Fibroblast of lung (primary cell): ENCODE results near the gene TKT.

ENCODE experiments used
- EZH2 ChIP-seq: IDR thresholded peaks from 2 replicates; pipeline ENCODE4 v1.5.1; 2012; ENCODE audit warnings: low read length, control low read depth, mild to moderate bottlenecking; ENCODE audit errors: missing control alignments
- TF ChIP-seq, protein P1 (sequence below), 2 donors: IDR thresholded peaks in 1 of 2; conservative IDR thresholded peaks in 1 of 2; 1 replicate in 1 of 2; 2 replicates in 1 of 2; pipeline ENCODE4 v1.5.1; 2011 to 2012; ENCODE audit warnings: low read length in 2 of 2, control low read depth in 1 of 2, inconsistent platforms in 1 of 2, low read depth in 1 of 2, mild to moderate bottlenecking in 1 of 2

GRCh38 chr3:53187430-53187829 lies 68.4 kb downstream of the TKT start:
- TF ChIP-seq, protein P1, sequence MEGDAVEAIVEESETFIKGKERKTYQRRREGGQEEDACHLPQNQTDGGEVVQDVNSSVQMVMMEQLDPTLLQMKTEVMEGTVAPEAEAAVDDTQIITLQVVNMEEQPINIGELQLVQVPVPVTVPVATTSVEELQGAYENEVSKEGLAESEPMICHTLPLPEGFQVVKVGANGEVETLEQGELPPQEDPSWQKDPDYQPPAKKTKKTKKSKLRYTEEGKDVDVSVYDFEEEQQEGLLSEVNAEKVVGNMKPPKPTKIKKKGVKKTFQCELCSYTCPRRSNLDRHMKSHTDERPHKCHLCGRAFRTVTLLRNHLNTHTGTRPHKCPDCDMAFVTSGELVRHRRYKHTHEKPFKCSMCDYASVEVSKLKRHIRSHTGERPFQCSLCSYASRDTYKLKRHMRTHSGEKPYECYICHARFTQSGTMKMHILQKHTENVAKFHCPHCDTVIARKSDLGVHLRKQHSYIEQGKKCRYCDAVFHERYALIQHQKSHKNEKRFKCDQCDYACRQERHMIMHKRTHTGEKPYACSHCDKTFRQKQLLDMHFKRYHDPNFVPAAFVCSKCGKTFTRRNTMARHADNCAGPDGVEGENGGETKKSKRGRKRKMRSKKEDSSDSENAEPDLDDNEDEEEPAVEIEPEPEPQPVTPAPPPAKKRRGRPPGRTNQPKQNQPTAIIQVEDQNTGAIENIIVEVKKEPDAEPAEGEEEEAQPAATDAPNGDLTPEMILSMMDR (conservative IDR thresholded peaks at IDR 0.05 in 1 of 2, IDR thresholded peaks at IDR 0.05 in 1 of 2; ENCODE audit: low read depth in 1 of 2, low read length in 2 of 2) = no peak
- no peak for TF ChIP-seq EZH2
